Retinal pigment epithelial cell (primary cell): Measurements from ENCODE around the gene IFNA2.
A peak's percentile ranks its signal among the peaks of the same experiment; 100 is the strongest.

ENCODE experiments used
- DNase-seq: peaks from one replicate; pipeline ENCODE4 v3.0.0-alpha.2; 2010; ENCODE audit warnings: low read depth
- H3K4me3 ChIP-seq: 2 replicates; pipeline ENCODE4 v1.5.1; 2011; ENCODE audit warnings: mild to moderate bottlenecking, low read length, control low read depth, moderate library complexity
- TF ChIP-seq, protein P1 (sequence below): conservative IDR thresholded peaks from 2 replicates; pipeline ENCODE4 v1.5.1; 2011; ENCODE audit warnings: low read depth, low read length, control low read depth, inconsistent platforms

IFNA2 gene

DNA sequence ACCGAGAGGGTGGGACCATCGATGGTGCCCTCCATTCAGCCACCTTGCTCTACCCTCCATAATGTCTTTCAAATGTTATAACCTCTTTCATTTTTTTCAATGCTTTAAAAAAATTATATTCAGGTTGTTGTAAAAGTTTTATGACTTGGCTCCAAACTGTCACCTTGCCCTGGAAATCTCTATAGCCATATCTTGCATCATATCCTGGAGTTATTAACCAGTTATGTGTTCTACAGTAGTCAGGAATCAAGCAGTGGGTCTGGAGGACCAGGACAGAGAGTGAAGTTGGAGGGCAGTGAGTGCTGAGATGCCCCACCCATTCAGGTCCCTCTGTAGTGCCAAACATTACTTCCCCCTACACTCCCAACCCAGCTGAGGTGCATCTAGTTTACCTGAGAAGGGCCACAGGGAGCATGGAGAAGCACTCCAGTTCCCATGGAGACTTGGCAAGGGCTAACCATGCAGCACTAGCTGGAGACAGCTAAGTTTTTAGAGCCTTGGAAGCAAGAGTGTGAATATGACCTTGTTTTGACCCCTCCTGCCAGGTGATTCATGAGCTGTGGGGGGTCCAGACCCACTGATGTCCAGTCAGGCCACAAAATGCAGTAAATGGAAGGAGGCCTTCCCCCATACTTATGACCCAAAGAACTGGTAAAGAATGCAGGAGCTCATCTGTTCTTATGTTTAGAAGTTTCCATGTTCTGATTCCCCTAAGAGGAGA, 29.2 kb upstream of the IFNA2 start:
- TF ChIP-seq, protein P1, sequence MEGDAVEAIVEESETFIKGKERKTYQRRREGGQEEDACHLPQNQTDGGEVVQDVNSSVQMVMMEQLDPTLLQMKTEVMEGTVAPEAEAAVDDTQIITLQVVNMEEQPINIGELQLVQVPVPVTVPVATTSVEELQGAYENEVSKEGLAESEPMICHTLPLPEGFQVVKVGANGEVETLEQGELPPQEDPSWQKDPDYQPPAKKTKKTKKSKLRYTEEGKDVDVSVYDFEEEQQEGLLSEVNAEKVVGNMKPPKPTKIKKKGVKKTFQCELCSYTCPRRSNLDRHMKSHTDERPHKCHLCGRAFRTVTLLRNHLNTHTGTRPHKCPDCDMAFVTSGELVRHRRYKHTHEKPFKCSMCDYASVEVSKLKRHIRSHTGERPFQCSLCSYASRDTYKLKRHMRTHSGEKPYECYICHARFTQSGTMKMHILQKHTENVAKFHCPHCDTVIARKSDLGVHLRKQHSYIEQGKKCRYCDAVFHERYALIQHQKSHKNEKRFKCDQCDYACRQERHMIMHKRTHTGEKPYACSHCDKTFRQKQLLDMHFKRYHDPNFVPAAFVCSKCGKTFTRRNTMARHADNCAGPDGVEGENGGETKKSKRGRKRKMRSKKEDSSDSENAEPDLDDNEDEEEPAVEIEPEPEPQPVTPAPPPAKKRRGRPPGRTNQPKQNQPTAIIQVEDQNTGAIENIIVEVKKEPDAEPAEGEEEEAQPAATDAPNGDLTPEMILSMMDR = no peak
- no peak for DNase-seq
- H3K4me3 ChIP-seq = no peak overlapping the region

DNA sequence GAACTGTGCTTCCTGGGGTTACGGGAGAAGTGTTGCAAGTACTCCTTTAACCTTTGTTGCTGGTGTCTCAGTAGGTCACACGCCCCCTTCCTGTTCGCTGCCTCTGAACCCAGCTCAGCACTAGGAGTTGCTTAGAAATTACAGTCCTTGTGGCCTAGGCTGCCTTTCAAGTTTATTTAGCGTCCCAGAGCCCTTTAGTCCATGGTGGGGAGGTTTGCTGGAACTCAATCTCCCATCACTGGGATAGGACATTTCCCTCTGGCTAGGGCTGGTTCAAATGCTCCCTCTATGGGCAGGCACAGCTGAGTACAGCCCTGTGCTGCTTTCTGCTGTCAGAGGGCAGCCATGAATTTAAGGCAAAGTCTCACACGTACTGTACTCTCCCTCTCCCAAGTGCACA, 28.4 kb upstream of the IFNA2 start:
- H3K4me3 ChIP-seq = no peak overlapping the region
- TF ChIP-seq, protein P1 = peak; percentile 27

DNA sequence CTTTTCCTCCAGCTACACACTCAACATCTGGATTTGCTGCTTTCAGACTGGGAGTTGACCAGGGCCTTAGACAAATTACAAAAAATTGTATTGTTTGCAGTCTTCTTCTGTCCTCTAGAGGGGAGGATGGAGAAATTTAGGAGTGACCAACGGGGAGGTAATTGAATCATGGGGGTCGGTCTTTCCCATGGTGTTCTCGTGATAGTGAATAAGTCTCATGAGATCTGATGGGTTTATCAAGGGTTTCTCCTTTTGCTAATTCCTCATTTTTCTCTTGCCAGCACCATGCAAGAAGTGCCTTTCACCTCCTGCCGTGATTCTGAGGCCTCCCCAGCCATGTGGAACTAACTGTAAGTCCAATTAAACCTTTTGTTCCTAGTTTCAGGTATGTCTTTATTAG, 28.0 kb upstream of the IFNA2 start:
- DNase-seq = no peak
- TF ChIP-seq, protein P1 = no peak
- no peak overlapping the region for H3K4me3 ChIP-seq

More for the DNA sequence above, 28.4 kb upstream of the IFNA2 start:
- DNase-seq = no peak

DNA sequence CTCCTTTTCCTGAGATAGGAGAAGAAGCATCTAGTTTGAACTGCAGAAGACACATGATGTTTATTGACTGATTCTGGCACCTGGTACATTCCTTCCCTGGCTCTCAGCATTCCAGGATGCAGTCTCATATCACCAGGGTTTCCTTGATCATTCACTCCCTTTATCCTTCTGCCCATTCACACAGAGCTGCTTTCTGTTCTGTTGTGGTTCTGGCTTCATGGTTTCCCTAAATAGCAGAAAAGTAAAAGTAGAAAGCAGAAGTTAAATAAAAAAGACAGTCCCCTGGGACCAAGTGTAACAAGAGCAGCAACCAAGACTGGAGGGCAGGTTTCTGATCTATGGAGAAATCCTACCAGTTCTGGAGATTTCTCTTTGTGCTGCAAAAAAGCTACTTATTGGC, 26.9 kb upstream of the IFNA2 start:
- H3K4me3 ChIP-seq = no peak overlapping the region
- DNase-seq = no peak
- TF ChIP-seq, protein P1 = no peak

DNA sequence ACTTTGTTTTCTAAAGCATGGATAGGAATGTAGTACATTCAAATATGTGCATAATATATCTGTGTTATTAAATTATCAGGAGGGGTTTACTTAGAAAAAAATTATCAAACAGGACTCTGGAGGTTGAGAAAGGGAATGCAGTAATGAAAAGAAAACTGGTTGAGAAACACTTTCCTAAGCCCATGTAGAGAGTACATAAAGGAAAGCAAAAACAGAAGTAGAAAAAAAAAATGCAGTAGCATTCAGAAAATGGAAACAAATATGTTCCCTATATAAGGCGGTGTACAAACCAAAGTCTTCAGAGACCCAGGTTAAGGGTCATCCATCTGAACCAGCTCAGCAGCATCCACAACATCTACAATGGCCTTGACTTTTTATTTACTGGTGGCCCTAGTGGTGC, 23.6 kb upstream of the IFNA2 start, which contains the start of gene IFNA8:
Gene IFNA8, plus strand, starts transcription at position 301 of the 400 bp plus-strand sequence. Its CDS starts 60 bp downstream, at position 361.
- TF ChIP-seq, protein P1 = no peak
- DNase-seq = no peak
- H3K4me3 ChIP-seq = no peak within 1 kb of the TSS

DNA sequence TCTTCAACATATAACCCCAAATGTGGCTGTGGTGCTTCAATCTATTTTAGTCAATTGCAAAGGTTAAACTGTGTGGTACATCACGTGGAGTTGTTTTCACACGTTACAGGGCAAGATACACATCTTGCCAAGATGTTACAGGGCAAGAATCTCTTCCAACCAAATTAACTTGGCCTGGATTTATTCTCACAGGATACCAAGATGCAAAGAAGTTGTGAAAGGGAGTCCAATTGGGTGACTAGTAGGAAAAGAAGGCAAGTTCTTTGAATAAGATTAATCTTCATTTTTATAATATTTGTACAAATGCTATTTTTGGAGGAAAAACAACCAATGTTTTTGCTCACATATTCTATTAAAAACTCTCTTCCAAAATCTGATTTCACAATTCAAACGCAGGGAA, 18.9 kb upstream of the IFNA2 start:
- TF ChIP-seq, protein P1 = no peak
- no peak overlapping the region for H3K4me3 ChIP-seq
- no peak for DNase-seq

DNA sequence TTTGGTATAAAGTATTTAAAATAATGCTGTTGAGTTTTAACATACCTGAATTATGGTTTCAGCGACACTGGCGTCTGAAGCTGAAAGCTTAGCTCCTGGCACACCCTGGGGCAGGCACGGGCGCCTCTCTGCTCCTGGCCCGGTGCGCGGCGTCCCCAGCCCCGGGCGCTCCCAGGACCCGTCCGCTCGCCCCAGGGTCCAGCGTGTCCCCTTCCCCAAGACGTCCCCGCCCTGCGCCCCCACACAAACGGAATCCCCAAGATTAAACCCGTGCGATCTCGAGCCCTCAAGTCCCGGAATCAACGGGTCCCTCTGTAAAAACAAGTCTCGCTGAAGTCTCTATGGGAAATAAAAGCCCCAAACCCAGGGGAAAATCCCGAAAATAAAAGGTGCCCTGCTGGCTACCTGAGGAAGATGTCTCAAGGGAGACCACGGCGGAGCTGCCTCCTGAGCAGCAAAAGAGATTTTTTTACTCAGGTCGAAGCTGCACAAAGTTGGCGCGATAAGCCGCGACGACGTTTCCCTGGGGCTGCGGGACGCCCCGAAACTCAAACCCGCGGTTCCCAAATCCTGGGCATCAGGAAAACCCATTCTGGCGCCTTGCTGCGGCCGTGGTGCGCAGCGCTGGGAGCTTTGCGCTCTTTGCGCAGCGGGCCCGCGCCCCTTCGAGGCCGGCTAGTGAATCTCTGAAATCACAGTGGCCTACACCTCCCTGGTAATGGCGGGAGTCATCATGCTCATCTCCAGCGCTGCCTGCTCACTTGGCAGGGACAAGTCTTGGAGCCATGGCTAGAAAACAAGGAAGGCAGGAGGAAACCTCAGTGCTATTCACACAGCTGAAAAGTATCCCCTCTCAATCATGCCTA, 17.4 kb upstream of the IFNA2 start:
- TF ChIP-seq, protein P1 = no peak
- H3K4me3 ChIP-seq = peak overlapping the region; percentile 65
- no peak for DNase-seq
